GM12872 (cell line): ENCODE results near the gene PRPF19.

Source experiments
- CTCF ChIP-seq: IDR thresholded peaks from 3 replicates; pipeline ENCODE4 v1.5.1; 2011; ENCODE audit warnings: low read depth, mild to moderate bottlenecking, low read length, moderate library complexity; ENCODE audit not compliant: insufficient read depth

PRPF19 gene

GRCh38 chr11:60910711-60911380, 4.5 kb upstream of the PRPF19 start:
- peak; percentile 43; the same call in 2 of the 3 replicates for TF ChIP-seq CTCF

GRCh38 chr11:60910281-60910687, 3.9 kb upstream of the PRPF19 start:
- TF ChIP-seq CTCF: no peak

- no peak for TF ChIP-seq CTCF
Observed at GRCh38 chr11:60908803-60909202, 2.4 kb upstream of the PRPF19 start.

GRCh38 chr11:60905551-60906113, 753 bp downstream of the PRPF19 start:
- TF ChIP-seq CTCF: no peak

GRCh38 chr11:60905047-60905446, 1.3 kb downstream of the PRPF19 start:
- TF ChIP-seq CTCF: no peak

GRCh38 chr11:60902625-60903024, 3.8 kb downstream of the PRPF19 start:
- no peak for TF ChIP-seq CTCF

GRCh38 chr11:60900673-60901404, 5.5 kb downstream of the PRPF19 start:
- no peak for TF ChIP-seq CTCF
